CD4-positive, alpha-beta T cell (primary cell): ENCODE data around the gene TIMM44. TPM values are rescaled to one million over a fixed set of nuclear protein-coding genes. Genes with fewer than 3 reads are reported as not detected.

Experiments
- ATAC-seq: fragments of 200-7000 bp; cut with Tn5 transposase; one replicate; pipeline ENCODE4 v1.10.0; 2022; ENCODE audit warnings: mild to moderate bottlenecking; ENCODE audit not compliant: poor library complexity
- CTCF ChIA-PET: fragments of 350-600 bp; sonication (Branson Sonifier 250); formaldehyde crosslinking; loops from one replicate; lab custom pipeline; 2021; ENCODE audit warnings: antibody characterized with exemption, inconsistent platforms; lab: Charles Lee
- POLR2A ChIA-PET: fragments of 350-600 bp; sonication (Branson Sonifier 250); formaldehyde crosslinking; loops from one replicate; lab custom pipeline; 2021; ENCODE audit warnings: antibody characterized with exemption, inconsistent platforms; lab: Charles Lee
- DNase-seq, 14 experiments: peaks; one replicate each; pipeline ENCODE4 v3.0.0-alpha.2; 2013 to 2020; ENCODE audit warnings: mixed read lengths in 2 of 14
- H3K27ac ChIP-seq, 2 donors: one replicate each; pipeline versions ENCODE4 v1.5.1 to v1.7.0; 2013; ENCODE audit warnings: low read length in 2 of 2, low read depth in 1 of 2, mild to moderate bottlenecking in 1 of 2
- H3K27me3 ChIP-seq, 2 experiments: 1 replicate in 1 of 2; 2 replicates in 1 of 2; pipeline versions ENCODE4 v1.6.1 to v1.7.0; 2013; ENCODE audit warnings: low read length in 2 of 2, control low read depth in 1 of 2, mild to moderate bottlenecking in 1 of 2, moderate library complexity in 1 of 2; ENCODE audit not compliant: insufficient read depth in 2 of 2, control insufficient read depth in 1 of 2
- H3K36me3 ChIP-seq: one replicate; pipeline ENCODE4 v1.6.1; 2013; ENCODE audit warnings: low read length, control low read depth; ENCODE audit not compliant: insufficient read depth
- H3K4me1 ChIP-seq: one replicate; pipeline ENCODE4 v1.6.1; 2013; ENCODE audit warnings: low read length, control low read depth; ENCODE audit not compliant: insufficient read depth
- H3K4me3 ChIP-seq: one replicate; pipeline ENCODE4 v1.5.1; 2013; ENCODE audit warnings: mild to moderate bottlenecking, low read length, moderate library complexity
- H3K9me3 ChIP-seq, 2 experiments: 1 replicate in 1 of 2; 2 replicates in 1 of 2; pipeline versions ENCODE4 v1.6.1 to v1.7.0; 2013; ENCODE audit warnings: low read length in 2 of 2, mild to moderate bottlenecking in 2 of 2, control low read depth in 1 of 2, moderate library complexity in 1 of 2; ENCODE audit not compliant: control insufficient read depth in 1 of 2, insufficient read depth in 1 of 2
- H3K27ac Mint-ChIP-seq: one replicate; pipeline ENCODE4 v1.8.0; 2020; ENCODE audit warnings: mixed read lengths
- H3K27me3 Mint-ChIP-seq: one replicate; pipeline ENCODE4 v1.8.0; 2021; ENCODE audit warnings: mixed read lengths
- H3K36me3 Mint-ChIP-seq: one replicate; pipeline ENCODE4 v1.8.0; 2021; ENCODE audit warnings: low read depth, mixed read lengths
- H3K4me1 Mint-ChIP-seq: one replicate; pipeline ENCODE4 v1.8.0; 2021; ENCODE audit warnings: low read depth, mixed read lengths
- H3K4me3 Mint-ChIP-seq: one replicate; pipeline ENCODE4 v1.8.0; 2020; ENCODE audit warnings: mild to moderate bottlenecking, mixed read lengths
- H3K9me3 Mint-ChIP-seq: one replicate; pipeline ENCODE4 v1.8.0; 2020; ENCODE audit warnings: mixed read lengths
- CTCF ChIP-seq: fragments of 200-600 bp; IDR thresholded peaks from one replicate; pipeline ENCODE4 v1.8.0; 2022; ENCODE audit warnings: antibody characterized with exemption, mild to moderate bottlenecking
- intact Hi-C, 2 experiments: fragments of 100-400 bp; cut with DNase I in 1 of 2; cut with micrococcal nuclease in 1 of 2; formaldehyde crosslinking; loops; one replicate each; pipeline versions ENCODE4 v1.15.1 to v1.9.0; 2023 to 2025; cut with DNase I, micrococcal nuclease
- total RNA-seq, 174 experiments: library from RNA in 2 of 174; stranded (reverse) in 2 of 174; gene quantifications; one replicate each; pipeline ENCODE4 v1.2.3 and lab custom pipeline; 2021 to 2026

The TIMM44 gene
- total RNA-seq, 2 experiments from 2014 or later: 83.9 to 85.0 TPM

GRCh38 chr19:7911508-7912143 is 31.8 kb downstream of the TIMM44 start:
- Mint-ChIP-seq H3K4me3 (no peak overlapping the region), H3K27me3 (peaks cover 14% of the 10 kb centered on the region), H3K9me3 (no peaks in the 10 kb centered on the region), H3K4me1 (peaks cover 8% of the 10 kb centered on the region), H3K27ac (no peak overlapping the region), H3K36me3 (peaks cover 34% of the 10 kb centered on the region)
- H3K4me1 ChIP-seq: peaks cover 34% of the 10 kb centered on the region
- ChIA-PET POLR2A (interaction anchor here (1.2 kb wide), 1 partner anchor 8 kb away, joined by 4 read pairs; the partner anchor contains the start of gene MAP2K7), CTCF (no interaction called here)
- intact Hi-C loops: no loop called here
- DNase-seq: peak in 1 of 14 experiments; percentile 31
- no peak for TF ChIP-seq CTCF
- H3K27me3 ChIP-seq: peaks cover 10 to 14% of the 10 kb centered on the region in 2 experiments
- ATAC-seq: no peak
- no peak overlapping the region for H3K4me3 ChIP-seq
- H3K9me3 ChIP-seq: peaks cover 0 to 5% of the 10 kb centered on the region in 2 experiments
- peaks cover 52% of the 10 kb centered on the region for H3K36me3 ChIP-seq
- H3K27ac ChIP-seq: no peak overlapping the region

GRCh38 chr19:7910321-7911161 is 32.9 kb downstream of the TIMM44 start:
- Mint-ChIP-seq H3K27ac (no peak overlapping the region), H3K4me1 (peaks cover 9% of the 10 kb centered on the region), H3K27me3 (peaks cover 9% of the 10 kb centered on the region), H3K36me3 (peaks cover 34% of the 10 kb centered on the region), H3K4me3 (no peak overlapping the region), H3K9me3 (no peaks in the 10 kb centered on the region)
- POLR2A ChIA-PET: no interaction called here
- H3K4me3 ChIP-seq: no peak overlapping the region
- ATAC-seq (no peak), DNase-seq (peak in 1 of 14 experiments; percentile 43)
- H3K27me3 ChIP-seq: peaks cover 4% of the 10 kb centered on the region in 2 experiments
- no peak for TF ChIP-seq CTCF
- intact Hi-C loops: no loop called here
- H3K36me3 ChIP-seq: peaks cover 62% of the 10 kb centered on the region
- CTCF ChIA-PET: no interaction called here
- no peaks in the 10 kb centered on the region for H3K9me3 ChIP-seq
- H3K27ac ChIP-seq: no peak overlapping the region
- H3K4me1 ChIP-seq: peaks cover 32% of the 10 kb centered on the region

GRCh38 chr19:7909471-7910067 is 33.9 kb downstream of the TIMM44 start:
- CTCF ChIA-PET: no interaction called here
- H3K9me3 Mint-ChIP-seq: no peaks in the 10 kb centered on the region
- Histone ChIP-seq H3K9me3 (no peaks in the 10 kb centered on the region), H3K27me3 (no peaks in the 10 kb centered on the region), H3K36me3 (peaks cover 62% of the 10 kb centered on the region), H3K27ac (no peak overlapping the region), H3K4me3 (no peak overlapping the region), H3K4me1 (peaks cover 40% of the 10 kb centered on the region)
- intact Hi-C loops: loop anchor here in 1 of 2 experiments (10.0 kb wide), 1 partner anchor 375 kb away; the partner anchor contains the start of gene PNPLA6
- ATAC-seq: no peak
- peak in 1 of 14 experiments; percentile 19 for DNase-seq
- POLR2A ChIA-PET: no interaction called here
- peaks cover 15% of the 10 kb centered on the region for H3K4me1 Mint-ChIP-seq
- H3K36me3 Mint-ChIP-seq: peaks cover 42% of the 10 kb centered on the region
- H3K27ac Mint-ChIP-seq: no peak overlapping the region
- TF ChIP-seq CTCF: no peak
- no peaks in the 10 kb centered on the region for H3K27me3 Mint-ChIP-seq
- no peak overlapping the region for H3K4me3 Mint-ChIP-seq
